ENCODE measurements around the gene SCNN1A. TPM values are rescaled to one million over a fixed set of nuclear protein-coding genes. Genes with fewer than 3 reads are reported as not detected.

Gene SCNN1A
- total and polyA plus RNA-seq, 2 donors (not counting 3 experiments of a cell fraction or from before 2014, with no cell fraction given) = 0.12 to 0.18 TPM

DNA sequence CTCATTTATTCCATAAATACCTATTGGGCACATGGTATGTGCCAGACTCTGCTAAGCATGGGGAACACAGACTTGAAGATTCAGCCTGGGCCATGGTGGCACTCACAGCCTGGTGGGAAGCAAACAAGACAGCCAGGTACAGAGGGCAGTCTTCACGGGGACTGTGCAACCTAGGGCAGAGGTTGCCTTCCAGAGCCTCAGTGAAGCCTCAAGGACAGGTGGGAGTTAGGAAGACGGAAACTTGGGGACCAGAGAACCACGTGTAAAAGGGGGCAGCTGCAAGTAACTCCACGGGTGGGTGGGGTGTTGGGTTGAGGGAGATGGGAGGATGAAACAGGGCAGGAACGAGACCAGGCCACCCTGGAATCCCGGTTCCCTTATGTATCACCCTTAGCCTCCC, 7.6 kb upstream of the SCNN1A start:
- no peaks in the 10 kb centered on the region for H3K9me1 ChIP-seq (replicated peaks; ENCODE audit: control insufficient read depth, extremely low read depth, insufficient read depth, low read length)
- POLR2A ChIA-PET = interaction anchor here (1.4 kb wide), 1 partner anchor 47 kb away, joined by 7 read pairs; no protein-coding TSS in a partner anchor
- no TSS peak for BruUV-seq (replicated peaks)

DNA sequence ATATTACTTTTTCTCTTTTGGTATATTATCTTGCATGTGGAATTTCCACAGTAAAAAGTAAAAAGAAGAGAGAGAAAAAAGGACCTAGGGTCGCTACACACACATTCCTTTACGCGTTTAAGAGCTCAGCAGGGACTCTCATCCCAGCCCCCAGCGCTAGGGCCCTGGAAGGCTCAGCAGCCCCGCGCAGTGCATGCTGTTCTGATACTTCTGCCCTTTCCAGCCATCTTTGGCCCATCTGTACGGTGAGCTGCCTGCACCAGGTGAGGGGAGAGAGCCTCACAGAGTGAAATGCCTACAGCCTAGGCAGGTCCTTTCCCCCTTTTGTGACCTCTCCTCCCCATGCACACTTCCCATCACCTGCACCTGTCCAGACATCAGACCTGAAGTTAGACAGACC, 7.0 kb upstream of the SCNN1A start:
- dilution Hi-C loops (cut with MboI; ENCODE audit: extremely low pct_ligation_motif_present, low sequenced_read_pairs) = no loop called here
- no peak for FAIRE-seq
- CTCF ChIA-PET = interaction anchor here (1.1 to 3.4 kb wide), 2 partner anchors 43 to 46 kb away, joined by 3 to 20 read pairs; no protein-coding TSS in a partner anchor

More for the DNA sequence above, 7.6 kb upstream of the SCNN1A start:
- CTCF ChIA-PET = interaction anchor here (1.0 to 3.4 kb wide), 9 partner anchors 9 to 78 kb away, joined by 3 to 20 read pairs (median 7); no protein-coding TSS in a partner anchor
- TF ChIP-seq GATA2 (IDR thresholded peaks at IDR 0.05; ENCODE audit: insufficient read depth, insufficient read length, low read depth, low read length) (no peak), POLR2A (IDR thresholded peaks at IDR 0.05; ENCODE audit: low read depth, low read length) (no peak), FOS (IDR thresholded peaks at IDR 0.05; ENCODE audit: borderline replicate concordance, insufficient read depth, low read length) (no peak), EZH2 (IDR thresholded peaks at IDR 0.05; ENCODE audit: borderline replicate concordance, low read depth, low read length, severe bottlenecking) (no peak), MYC (IDR thresholded peaks at IDR 0.05; ENCODE audit: low read depth, low read length) (no peak), POLR2AphosphoS5 (IDR thresholded peaks at IDR 0.05; ENCODE audit: insufficient read depth, low read depth, low read length) (no peak)
- TF ChIP-seq, protein P1, sequence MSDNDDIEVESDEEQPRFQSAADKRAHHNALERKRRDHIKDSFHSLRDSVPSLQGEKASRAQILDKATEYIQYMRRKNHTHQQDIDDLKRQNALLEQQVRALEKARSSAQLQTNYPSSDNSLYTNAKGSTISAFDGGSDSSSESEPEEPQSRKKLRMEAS (IDR thresholded peaks at IDR 0.05; ENCODE audit: insufficient read depth, insufficient read length) = no peak
- Histone ChIP-seq H3K4me2 (ENCODE audit: insufficient read depth, low read length) (no peak overlapping the region), H3K4me3 (replicated peaks in 1 of 3; ENCODE audit: insufficient read depth in 1 of 3, low read depth in 1 of 3, low read length in 3 of 3) (no peak overlapping the region), H4K20me1 (replicated peaks; ENCODE audit: control insufficient read depth, extremely low read depth, insufficient read depth, low read length) (no peaks in the 10 kb centered on the region), H3K79me2 (ENCODE audit: control insufficient read depth, insufficient read depth, low read length) (peaks cover 20% of the 10 kb centered on the region), H2AFZ (ENCODE audit: low read depth, low read length) (no peak overlapping the region), H3K9me3 (replicated peaks; ENCODE audit: control insufficient read depth, insufficient read depth, low read length) (no peaks in the 10 kb centered on the region), H3K27ac (ENCODE audit: insufficient read depth, low read depth, low read length) (no peak overlapping the region), H3K9ac (replicated peaks; ENCODE audit: extremely low read depth, insufficient read depth, low read length) (no peak overlapping the region), H3K4me1 (ENCODE audit: control insufficient read depth, extremely low read depth, insufficient read depth, low read length) (peaks cover 20% of the 10 kb centered on the region), H3K27me3 (ENCODE audit: control insufficient read depth in 2 of 2, insufficient read depth in 2 of 2, low read length in 2 of 2) (no peaks in the 10 kb centered on the region), H3K36me3 (ENCODE audit: control insufficient read depth in 2 of 2, extremely low read depth in 1 of 2, insufficient read depth in 2 of 2, low read length in 2 of 2) (peaks cover 6 to 11% of the 10 kb centered on the region in 2 experiments)
- intact Hi-C loops (cut with micrococcal nuclease) (no loop called here), dilution Hi-C loops (cut with MboI; ENCODE audit: extremely low pct_ligation_motif_present, low sequenced_read_pairs) (no loop called here)
- FAIRE-seq (no peak), DNase-seq (ENCODE audit: low read depth, low spot score) (no peak)

More for the DNA sequence above, 7.0 kb upstream of the SCNN1A start:
- Histone ChIP-seq H3K4me3 (replicated peaks in 1 of 3; ENCODE audit: insufficient read depth in 1 of 3, low read depth in 1 of 3, low read length in 3 of 3) (no peak overlapping the region), H3K36me3 (ENCODE audit: control insufficient read depth in 2 of 2, extremely low read depth in 1 of 2, insufficient read depth in 2 of 2, low read length in 2 of 2) (peaks cover 5 to 6% of the 10 kb centered on the region in 2 experiments), H3K27ac (ENCODE audit: insufficient read depth, low read depth, low read length) (no peak overlapping the region), H3K9me3 (replicated peaks; ENCODE audit: control insufficient read depth, insufficient read depth, low read length) (no peaks in the 10 kb centered on the region), H4K20me1 (replicated peaks; ENCODE audit: control insufficient read depth, extremely low read depth, insufficient read depth, low read length) (no peaks in the 10 kb centered on the region), H3K9me1 (replicated peaks; ENCODE audit: control insufficient read depth, extremely low read depth, insufficient read depth, low read length) (no peaks in the 10 kb centered on the region), H3K79me2 (ENCODE audit: control insufficient read depth, insufficient read depth, low read length) (peaks cover 20% of the 10 kb centered on the region), H2AFZ (ENCODE audit: low read depth, low read length) (no peak overlapping the region), H3K9ac (replicated peaks; ENCODE audit: extremely low read depth, insufficient read depth, low read length) (no peak overlapping the region), H3K27me3 (ENCODE audit: control insufficient read depth in 2 of 2, insufficient read depth in 2 of 2, low read length in 2 of 2) (no peaks in the 10 kb centered on the region), H3K4me2 (ENCODE audit: insufficient read depth, low read length) (no peak overlapping the region), H3K4me1 (ENCODE audit: control insufficient read depth, extremely low read depth, insufficient read depth, low read length) (peaks cover 20% of the 10 kb centered on the region)
- POLR2A ChIA-PET = no interaction called here
- TF ChIP-seq, protein P1 (IDR thresholded peaks at IDR 0.05; ENCODE audit: insufficient read depth, insufficient read length) = no peak
- no peak for TF ChIP-seq POLR2A (IDR thresholded peaks at IDR 0.05; ENCODE audit: low read depth, low read length)
- TF ChIP-seq FOS (IDR thresholded peaks at IDR 0.05; ENCODE audit: borderline replicate concordance, insufficient read depth, low read length) = no peak
- no peak for TF ChIP-seq MYC (IDR thresholded peaks at IDR 0.05; ENCODE audit: low read depth, low read length)
- no peak for TF ChIP-seq EZH2 (IDR thresholded peaks at IDR 0.05; ENCODE audit: borderline replicate concordance, low read depth, low read length, severe bottlenecking)
- TF ChIP-seq, protein P2, sequence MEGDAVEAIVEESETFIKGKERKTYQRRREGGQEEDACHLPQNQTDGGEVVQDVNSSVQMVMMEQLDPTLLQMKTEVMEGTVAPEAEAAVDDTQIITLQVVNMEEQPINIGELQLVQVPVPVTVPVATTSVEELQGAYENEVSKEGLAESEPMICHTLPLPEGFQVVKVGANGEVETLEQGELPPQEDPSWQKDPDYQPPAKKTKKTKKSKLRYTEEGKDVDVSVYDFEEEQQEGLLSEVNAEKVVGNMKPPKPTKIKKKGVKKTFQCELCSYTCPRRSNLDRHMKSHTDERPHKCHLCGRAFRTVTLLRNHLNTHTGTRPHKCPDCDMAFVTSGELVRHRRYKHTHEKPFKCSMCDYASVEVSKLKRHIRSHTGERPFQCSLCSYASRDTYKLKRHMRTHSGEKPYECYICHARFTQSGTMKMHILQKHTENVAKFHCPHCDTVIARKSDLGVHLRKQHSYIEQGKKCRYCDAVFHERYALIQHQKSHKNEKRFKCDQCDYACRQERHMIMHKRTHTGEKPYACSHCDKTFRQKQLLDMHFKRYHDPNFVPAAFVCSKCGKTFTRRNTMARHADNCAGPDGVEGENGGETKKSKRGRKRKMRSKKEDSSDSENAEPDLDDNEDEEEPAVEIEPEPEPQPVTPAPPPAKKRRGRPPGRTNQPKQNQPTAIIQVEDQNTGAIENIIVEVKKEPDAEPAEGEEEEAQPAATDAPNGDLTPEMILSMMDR (IDR thresholded peaks at IDR 0.05; ENCODE audit: extremely low read depth in 1 of 2, insufficient read depth in 1 of 2, low read depth in 1 of 2, low read length in 2 of 2) = no peak
- no peak for TF ChIP-seq JUN (IDR thresholded peaks at IDR 0.05; ENCODE audit: borderline replicate concordance, insufficient read depth, insufficient read length, low read depth)
- no peak for TF ChIP-seq GATA2 (IDR thresholded peaks at IDR 0.05; ENCODE audit: insufficient read depth, insufficient read length, low read depth, low read length)
- TF ChIP-seq POLR2AphosphoS5 (IDR thresholded peaks at IDR 0.05; ENCODE audit: insufficient read depth, low read depth, low read length) = no peak
- DNase-seq (ENCODE audit: low read depth, low spot score) = no peak
- BruUV-seq (replicated peaks) = no TSS peak
- intact Hi-C loops (cut with micrococcal nuclease) = no loop called here
